ENCODE results near the gene MAP3K5.
"Not testable (repeated sequence)": the region's sequence is repeated elsewhere in the genome, so short reads cannot be mapped to it uniquely, and the experiment has no call there.

The MAP3K5 gene, protein sequence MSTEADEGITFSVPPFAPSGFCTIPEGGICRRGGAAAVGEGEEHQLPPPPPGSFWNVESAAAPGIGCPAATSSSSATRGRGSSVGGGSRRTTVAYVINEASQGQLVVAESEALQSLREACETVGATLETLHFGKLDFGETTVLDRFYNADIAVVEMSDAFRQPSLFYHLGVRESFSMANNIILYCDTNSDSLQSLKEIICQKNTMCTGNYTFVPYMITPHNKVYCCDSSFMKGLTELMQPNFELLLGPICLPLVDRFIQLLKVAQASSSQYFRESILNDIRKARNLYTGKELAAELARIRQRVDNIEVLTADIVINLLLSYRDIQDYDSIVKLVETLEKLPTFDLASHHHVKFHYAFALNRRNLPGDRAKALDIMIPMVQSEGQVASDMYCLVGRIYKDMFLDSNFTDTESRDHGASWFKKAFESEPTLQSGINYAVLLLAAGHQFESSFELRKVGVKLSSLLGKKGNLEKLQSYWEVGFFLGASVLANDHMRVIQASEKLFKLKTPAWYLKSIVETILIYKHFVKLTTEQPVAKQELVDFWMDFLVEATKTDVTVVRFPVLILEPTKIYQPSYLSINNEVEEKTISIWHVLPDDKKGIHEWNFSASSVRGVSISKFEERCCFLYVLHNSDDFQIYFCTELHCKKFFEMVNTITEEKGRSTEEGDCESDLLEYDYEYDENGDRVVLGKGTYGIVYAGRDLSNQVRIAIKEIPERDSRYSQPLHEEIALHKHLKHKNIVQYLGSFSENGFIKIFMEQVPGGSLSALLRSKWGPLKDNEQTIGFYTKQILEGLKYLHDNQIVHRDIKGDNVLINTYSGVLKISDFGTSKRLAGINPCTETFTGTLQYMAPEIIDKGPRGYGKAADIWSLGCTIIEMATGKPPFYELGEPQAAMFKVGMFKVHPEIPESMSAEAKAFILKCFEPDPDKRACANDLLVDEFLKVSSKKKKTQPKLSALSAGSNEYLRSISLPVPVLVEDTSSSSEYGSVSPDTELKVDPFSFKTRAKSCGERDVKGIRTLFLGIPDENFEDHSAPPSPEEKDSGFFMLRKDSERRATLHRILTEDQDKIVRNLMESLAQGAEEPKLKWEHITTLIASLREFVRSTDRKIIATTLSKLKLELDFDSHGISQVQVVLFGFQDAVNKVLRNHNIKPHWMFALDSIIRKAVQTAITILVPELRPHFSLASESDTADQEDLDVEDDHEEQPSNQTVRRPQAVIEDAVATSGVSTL (N-terminal part only)

DNA sequence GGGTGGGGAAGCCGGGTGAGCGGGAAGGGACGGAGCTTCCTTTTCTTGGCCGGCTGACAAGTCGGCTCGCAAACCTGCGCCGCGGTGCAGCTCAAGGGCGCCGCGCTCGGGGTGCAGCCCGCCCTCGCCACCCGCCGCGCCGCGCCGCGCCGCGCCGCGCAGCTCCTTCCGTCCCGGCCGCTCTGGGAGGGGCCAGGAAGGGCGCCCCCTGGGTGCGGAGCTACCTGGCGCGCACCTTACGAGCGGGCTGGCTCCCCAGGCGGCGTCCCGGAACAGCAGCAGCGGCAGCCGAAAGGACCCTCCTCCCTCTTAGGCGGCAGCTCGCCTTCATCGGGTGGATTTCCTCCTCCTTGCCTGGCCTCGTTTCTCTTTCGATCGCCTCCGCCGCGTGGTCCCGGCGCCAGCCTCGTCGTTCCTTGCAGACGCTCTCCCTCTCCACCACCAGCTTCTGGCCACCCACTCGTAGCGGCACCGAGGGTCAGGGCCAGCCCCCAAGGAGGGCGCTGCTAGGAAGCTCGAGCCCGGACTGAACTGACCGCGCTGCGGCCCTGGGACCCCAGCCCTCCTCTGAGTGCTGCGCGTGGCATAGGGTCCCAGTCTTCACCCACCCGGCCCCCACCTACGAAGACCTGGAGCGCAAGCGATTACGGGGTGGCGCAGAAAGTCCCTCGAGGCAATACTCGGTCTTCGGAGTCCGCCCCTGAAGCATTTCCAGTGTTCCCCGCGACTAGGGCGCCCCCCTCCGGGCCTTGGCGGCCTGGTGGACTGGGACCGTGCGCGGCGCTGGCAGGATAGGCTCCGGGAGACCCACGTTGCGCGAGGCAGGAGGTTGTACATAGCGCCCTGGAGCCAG, at the start of gene MAP3K5:
MAP3K5 (minus strand) TSS at position 68 of the 853 bp plus-strand sequence. CDS start 320 bp downstream, outside the sequence.
- DNase-seq (ENCODE audit: low read depth) = peak; percentile 83

GRCh38 chr6:136840276-136841001, 48.2 kb upstream of the MAP3K5 start:
- DNase-seq (ENCODE audit: low read depth) = no peak

DNA sequence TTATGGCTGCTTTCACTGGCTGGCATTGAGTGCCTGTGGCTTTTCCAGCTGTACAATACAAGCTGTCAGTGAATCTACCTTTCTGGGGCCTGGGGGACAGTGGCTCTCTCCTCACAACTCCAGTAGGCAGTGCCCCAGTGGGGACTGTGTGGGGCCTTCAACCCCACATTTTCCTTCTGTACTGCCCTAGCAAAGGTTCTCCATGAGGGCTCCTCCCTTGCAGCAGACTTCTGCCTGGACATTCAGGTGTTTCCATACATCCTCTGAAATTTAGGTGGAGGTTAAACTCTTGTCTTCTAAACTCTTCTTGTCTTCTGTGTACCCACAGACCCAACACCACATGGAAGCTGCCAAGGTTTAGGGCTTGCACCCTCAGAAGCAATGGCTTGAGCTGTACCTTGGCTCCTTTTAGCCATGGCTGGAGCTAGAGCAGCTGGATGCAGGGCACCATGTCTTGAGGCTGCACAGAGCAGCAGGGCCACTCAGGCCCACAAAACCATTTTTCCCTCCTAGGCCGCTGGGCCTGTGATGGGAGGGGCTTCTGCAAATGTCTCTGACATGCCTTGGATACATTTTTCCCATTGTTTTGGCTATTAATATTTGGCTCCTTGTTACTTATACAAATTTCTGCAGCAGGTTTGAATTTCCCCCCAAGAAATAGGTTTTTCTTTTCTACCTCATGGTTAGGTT, 39.7 kb upstream of the MAP3K5 start:
- DNase-seq (ENCODE audit: low read depth) = no peak

DNA sequence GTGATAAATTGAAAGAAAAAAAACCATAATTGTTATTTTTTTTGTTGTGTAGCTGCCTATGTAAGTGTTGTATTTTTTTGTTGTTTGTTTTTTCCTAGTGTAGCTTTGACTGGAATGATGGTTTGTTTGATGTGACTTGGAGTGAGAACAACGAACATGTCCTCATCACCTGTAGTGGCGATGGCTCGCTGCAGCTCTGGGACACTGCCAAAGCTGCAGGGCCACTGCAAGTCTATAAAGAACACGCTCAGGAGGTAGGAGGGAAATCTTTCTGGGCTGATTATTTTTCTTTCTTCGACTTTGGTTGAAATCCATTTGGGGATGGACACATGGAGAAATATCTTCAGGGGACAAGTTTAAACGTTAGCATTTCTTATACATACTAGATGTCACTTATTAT, 33.9 kb upstream of the MAP3K5 start:
- DNase-seq (ENCODE audit: low read depth) = no peak

GRCh38 chr6:136823128-136823660, 30.9 kb upstream of the MAP3K5 start:
- no peak for DNase-seq (ENCODE audit: low read depth)

DNA sequence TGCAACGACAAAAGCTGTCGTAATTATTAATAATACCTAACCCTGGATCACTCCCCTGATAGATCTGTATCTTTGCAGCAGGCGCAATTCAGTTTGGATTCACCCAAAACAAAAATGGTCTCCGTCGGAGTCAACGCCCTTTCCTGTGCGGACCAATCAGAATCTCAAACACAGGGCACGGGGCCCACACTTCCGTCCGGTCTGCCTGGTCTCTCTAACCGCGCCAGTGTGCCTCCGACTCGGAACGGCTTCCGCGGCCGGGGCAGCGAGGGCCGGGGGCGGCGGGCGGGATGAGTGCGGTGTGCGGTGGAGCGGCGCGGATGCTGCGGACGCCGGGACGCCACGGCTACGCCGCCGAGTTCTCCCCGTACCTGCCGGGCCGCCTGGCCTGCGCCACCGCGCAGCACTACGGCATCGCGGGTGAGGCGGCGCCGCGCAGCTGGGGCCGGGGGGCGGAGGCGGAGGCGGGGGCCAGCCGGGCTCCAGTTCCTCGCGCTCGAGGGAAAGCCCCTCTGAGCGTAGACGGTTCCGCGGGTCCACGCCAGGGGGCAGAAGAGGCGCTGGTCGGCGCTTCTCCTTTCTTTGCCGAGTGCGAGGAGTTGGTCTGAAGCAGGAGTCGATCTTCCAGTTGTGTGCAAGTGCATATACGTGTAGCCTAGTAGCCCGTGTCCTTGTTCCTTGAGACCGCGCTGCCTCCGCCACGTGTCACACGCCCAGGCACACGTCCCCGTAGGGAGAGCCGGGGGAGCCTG, 30.3 kb upstream of the MAP3K5 start, which contains the start of gene PEX7:
PEX7 (plus strand) TSS at position 217 of the 752 bp plus-strand sequence; CDS start at position 291, 74 bp downstream.
- peak; percentile 83 for DNase-seq (ENCODE audit: low read depth)

- DNase-seq (ENCODE audit: low read depth) = no peak
These were observed 29.7 kb upstream of the MAP3K5 start for GRCh38 chr6:136822046-136822375.

DNA sequence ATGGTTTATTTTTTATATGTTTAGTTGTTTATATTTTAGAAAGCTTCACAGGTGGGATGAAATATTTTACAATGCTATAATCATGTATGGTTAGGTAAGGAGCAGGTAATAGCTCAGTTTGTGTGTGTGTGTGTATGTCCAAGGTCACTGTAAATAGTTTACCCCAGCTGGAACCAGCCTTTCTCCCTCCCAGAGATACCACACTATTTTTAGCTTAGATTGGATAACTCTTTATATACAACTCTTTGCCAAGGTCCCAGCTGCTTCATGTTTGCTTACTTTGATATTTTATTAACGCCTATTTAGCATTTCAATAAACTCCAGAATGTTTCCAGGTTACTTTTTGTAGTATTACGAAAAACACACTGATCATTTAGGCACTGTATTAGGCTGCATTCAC, 28.3 kb upstream of the MAP3K5 start:
- no peak for DNase-seq (ENCODE audit: low read depth)

DNA sequence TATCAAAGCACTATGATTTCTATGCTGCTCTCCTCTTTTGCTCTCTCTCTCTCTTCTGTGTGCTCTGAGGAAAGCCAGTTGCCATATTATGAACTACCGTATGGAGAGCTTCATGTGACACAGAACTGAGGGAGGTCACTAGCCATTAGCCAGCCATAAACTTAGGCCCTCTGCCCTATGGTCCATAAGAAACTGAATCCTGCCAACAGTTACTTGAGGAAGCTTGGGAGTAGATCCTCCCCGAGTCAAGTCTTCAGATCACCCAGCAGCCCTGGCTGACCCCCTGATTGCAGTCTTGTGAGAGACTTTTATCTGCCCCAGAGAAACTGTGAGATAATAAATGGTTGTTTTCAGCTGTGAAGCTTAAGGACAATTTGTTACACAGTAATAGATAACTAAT, 24.4 kb upstream of the MAP3K5 start:
- no peak for DNase-seq (ENCODE audit: low read depth)

GRCh38 chr6:136815608-136816007, 23.3 kb upstream of the MAP3K5 start:
- DNase-seq (ENCODE audit: low read depth) = not testable (repeated sequence)

DNA sequence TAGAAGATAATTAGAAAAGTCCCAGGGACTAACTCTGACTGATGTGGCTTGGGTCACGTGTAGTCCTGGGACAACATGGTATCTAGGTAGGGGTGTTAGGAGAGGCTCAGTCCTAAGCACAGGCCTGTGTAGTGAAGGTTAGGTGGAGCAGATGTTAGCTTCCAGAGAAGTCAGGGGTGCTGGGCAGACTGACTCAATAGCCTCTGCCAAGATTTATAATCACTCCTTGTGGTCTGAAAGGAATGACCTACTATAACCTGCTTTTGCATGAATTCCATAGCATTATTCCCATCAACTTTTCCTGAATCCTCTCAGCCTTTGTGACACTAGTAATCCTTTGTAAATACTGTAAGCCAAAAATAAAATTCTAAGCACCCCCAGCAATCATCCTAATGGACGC, 19.9 kb upstream of the MAP3K5 start:
- no peak for DNase-seq (ENCODE audit: low read depth)

GRCh38 chr6:136811272-136811671, 19.0 kb upstream of the MAP3K5 start:
- no peak for DNase-seq (ENCODE audit: low read depth)

GRCh38 chr6:136809091-136809860, 17.0 kb upstream of the MAP3K5 start:
- no peak for DNase-seq (ENCODE audit: low read depth)

DNA sequence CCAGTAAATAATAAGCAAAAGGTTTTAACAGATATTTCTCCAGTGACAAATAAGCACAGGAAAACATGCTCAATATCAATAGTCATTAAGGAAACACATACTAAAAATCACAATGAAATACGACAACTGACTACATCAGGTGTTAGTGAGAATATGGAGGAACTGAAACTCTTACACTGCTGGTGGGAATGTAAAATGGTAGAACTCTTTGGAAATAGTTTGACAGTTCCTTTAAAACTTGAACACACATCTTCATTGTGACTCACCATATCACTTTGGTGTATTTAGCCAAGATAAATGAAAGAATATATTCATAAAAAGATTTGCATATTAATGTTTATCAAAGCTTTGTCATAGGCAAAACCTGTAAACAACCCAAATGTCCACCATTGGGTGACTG, 11.3 kb upstream of the MAP3K5 start:
- DNase-seq (ENCODE audit: low read depth) = no peak

DNA sequence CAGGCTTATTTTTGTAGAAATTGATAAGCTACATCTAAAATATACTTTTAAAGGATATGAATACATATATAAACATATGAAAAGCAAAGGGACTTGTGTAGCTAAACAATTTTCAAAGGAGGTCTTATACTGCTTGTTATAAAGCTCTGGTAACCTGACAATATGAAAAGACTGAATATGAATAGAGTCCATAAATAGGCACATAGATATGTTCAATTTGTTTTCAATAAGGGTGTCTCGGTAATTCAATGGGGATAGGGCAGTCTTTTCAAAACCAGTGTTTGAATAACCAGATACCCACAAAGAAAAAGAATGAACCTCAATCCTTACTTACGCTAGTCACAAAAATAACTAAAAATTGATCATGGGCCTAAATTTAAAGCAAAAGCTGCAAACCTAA, 9.3 kb upstream of the MAP3K5 start:
- no peak for DNase-seq (ENCODE audit: low read depth)

- DNase-seq (ENCODE audit: low read depth) = no peak
These were observed 5.8 kb upstream of the MAP3K5 start for GRCh38 chr6:136798044-136798443.

DNA sequence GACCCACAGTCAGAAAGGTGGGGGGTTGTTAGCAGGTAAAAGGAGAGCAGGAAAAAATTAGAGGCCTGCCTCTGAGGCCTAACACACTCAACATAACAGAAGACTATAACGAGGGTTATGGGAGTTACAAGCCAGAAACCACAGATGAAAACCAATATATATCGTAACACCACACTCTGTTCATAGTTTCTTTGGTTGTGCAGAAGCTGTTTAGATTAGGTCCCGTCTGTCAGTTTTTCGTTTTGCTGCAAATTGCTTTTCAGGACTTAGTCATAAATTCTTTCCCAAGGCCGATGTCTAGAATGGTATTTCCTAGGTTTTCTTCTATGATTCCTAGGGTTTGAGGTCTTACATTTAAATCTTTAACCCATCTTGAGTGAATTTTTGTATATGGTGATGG, 3.7 kb upstream of the MAP3K5 start:
- DNase-seq (ENCODE audit: low read depth) = no peak

- no peak for DNase-seq (ENCODE audit: low read depth)
These were observed 3.1 kb upstream of the MAP3K5 start for GRCh38 chr6:136795386-136795785.
